GM21723 (cell line): ENCODE results near the gene DOCK8.

Experiments
- ATAC-seq: cut with Tn5 transposase; IDR thresholded peaks from one replicate; pipeline ENCODE4 v1.9.1; 2021; ENCODE audit warnings: mild to moderate bottlenecking, moderate library complexity; ENCODE audit not compliant: unreplicated experiment

Gene DOCK8

DNA sequence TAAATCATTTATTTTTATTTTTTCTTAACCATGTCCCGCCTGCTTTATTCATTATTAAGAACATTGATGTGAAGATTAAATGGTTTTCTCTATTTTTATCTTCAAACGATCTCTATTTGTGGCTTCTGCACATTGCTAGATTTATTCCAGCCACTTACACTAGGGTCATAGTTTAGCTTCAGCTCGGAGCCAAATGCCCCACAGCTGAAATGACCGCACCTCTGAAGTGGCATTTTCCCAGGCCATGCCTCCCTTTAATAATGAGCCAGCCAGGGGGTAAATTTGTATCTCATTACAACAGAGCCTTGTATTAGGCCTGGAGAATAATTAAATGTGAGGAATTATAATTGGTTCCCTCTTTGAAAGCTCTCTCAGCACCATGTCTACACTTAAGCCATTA is 89.4 kb downstream of the DOCK8 start:
- ATAC-seq, result no peak

DNA sequence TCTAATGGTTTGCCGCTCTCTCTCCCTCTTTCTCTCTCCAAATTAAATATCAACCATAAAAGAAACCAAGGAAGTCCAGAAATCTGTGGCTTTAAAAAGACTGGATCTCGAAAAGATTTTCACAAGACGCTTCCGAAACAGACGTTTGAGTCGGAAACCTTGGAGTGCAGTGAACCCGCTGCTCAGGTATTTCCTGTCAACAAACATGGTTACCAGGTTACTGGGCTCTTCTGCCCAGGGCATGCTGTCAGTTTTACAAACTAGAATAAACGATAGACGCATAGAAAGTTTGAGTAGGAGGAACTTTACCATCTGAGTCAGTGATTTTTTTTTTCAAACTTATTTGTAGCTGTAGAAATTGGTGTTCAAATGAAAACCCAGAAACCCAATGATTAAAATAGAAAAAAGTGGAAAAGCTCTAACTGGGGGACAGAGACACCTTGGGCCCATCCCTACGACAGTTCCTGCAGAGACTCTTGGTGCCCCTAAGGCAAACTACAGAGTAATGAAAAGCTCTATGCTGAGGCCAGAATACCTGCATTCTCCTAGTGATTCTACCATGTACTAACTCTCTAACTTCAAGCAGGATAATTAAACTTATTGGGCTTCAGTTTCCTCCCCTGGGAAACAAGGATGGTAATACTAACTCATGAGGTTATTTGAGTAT is 90.0 kb downstream of the DOCK8 start:
- no peak for ATAC-seq

DNA sequence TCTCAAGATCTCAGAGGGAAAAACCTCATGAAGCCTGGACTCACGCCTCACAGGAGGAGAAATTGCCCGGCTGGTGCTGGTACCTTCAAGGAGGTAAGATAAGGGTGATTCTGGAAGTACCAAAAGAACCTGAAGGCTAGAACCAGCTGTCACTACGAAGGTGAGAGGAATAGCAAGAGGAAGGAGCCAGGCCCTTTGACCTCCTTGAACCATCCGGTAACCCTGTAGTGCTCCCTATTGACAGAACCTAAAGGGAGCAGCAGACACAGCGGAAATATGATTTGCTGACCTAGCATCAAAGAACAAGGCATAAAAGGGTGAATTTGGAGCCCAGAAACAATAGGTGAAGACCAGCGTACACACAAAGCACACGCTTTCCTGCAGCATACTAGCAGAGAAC is 92.2 kb downstream of the DOCK8 start:
- ATAC-seq, result no peak

DNA sequence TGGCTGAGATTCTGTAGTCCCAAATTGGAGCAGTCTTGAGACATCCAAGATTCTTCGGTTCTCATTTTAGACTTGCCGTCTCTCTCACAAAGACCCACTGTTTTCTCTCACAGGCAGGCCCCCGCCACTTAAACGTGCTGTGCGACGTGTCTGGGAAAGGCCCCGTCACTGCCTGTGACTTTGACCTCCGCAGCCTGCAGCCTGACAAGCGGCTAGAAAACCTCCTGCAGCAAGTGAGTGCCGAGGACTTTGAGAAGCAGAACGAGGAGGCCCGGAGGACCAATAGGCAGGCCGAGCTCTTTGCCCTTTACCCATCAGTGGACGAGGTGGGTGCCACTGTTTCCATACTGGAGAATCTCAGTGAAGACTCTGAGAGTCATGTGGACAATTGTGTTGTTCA is 97.2 kb downstream of the DOCK8 start:
- ATAC-seq, result no peak

DNA sequence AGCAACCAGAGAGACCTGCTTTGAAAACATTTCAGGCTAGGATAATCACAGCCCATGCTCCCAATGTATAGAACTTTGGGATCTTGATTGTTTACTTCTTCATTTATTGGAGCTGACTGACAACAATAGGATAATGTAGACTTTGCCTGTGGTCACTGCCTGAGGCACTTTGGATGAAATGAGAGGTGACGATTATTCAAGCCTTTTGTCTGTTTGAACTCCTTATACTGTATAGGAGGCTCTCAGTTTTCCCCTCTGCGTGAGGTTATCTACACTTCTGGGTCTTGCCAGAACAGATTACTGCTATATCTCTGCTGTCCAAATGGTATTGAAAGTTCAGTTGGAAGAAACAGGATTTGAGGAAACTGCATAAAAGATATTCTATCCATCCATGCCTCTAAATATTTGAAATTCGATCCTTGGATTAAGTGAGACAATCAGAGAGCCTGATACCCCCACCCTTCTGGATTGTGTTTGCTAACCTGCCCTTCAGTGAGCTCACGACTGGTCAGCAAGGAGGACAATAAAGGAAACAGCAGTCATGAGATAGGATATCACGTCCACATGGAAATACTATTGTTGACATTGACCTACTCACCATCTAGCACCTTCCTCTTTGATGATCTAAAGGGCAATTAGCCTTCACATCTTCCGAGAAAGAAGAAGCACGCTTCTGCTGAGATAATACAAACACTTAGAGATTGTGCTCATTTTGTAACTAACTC is 98.1 kb downstream of the DOCK8 start:
- ATAC-seq, result no peak

DNA sequence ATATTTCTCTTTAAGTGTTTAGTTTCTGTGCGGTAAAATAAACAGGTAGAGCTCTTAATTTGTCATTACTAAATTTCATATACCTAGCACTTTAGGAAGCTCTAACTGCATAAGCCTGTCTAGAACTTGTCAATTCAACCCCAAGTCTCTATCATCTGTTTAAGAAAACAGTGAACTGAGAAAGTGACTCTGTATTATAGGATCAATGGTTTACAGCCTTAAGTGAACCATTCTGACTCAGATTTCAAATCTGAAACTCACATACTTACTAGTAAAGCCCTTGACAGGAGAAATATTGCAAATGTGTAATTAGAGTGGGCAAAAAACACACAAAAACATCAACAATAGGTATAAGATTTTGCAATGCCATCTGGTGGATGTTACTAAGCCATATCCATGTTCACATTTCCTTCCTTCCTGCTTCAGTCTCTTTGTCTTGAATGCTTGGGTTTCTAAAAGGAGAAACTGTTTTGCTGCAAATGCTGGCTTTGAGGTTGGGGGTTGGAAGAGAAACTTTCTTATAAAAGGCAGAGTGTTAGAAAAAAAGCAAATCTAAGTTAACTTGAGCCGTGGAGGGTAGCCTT is 101.8 kb downstream of the DOCK8 start:
- ATAC-seq, result no peak

DNA sequence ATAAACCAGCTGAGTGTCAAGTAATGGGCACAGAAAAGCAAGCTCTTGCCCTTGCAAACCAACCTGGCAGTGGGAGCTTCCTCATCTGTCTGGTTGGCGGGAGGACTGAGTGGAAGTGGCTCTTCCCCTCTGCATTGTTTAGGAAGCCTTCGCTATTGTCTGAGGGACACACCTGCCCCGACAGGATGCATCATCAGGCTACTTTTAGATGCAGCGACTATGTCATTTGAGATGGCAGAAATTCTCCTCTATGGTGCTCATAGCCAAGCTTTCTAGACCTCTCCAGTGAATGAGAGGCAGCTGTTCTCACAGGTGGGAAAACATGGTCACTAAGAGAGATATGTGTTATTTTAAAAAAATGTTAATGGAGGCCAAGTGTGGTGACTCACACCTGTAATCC is 104.0 kb downstream of the DOCK8 start:
- no peak for ATAC-seq

DNA sequence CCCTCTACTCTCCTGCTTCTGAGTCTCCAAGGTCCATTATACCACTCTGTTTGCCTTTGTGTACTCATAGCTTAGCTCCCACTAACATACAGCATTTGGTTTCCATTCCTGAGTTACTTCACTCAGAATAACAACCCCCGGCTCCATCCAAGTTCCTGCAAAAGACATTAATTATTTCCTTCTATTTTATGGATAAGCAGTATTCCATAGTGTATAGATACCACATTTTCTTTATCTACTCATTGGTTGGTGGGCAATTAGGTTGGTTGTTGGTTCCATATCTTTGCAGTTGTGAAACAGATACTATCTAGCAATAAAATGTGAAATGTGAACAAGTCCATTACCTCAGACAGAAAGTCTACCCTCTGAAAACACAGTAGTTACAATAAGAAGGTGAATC is 110.3 kb downstream of the DOCK8 start:
- ATAC-seq, result no peak

DNA sequence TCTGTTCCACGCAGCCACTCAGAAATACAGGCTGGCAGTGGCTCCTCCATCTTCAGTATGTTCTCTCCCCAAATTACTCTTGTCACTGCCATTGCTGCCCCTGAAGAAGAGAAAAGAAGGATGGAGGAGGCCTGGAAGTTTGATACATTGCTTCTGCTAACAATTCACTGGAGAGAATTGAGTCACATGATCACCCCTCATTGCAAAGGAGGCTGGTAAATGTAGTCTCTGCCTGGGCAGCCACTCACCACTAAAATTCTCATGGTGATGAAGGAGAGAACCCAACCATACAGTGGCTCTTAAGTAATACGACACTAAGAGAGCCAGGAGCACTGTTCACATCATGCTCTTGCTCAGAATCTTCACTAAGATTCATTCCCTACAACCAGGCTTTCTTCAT is 112.0 kb downstream of the DOCK8 start:
- ATAC-seq, result no peak

DNA sequence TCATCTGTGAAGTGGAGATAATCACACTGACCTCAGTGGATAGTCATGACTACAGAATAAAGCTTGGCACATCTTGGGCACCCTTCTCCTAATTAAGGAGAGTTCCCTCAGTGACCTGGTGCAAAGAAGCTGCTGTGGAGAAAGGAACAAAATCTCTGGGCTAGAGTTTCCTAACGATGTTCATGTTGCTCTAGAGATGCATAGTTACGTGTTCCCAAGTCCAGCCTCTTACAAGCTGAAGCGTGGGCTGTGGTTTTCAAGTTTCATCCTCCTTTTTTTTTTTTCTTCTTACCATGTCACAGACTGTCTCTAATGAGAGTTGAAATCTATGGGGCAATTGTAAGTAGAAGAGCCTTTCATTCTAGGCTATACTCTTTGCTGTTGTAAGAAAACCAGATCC is 113.8 kb downstream of the DOCK8 start:
- no peak for ATAC-seq

DNA sequence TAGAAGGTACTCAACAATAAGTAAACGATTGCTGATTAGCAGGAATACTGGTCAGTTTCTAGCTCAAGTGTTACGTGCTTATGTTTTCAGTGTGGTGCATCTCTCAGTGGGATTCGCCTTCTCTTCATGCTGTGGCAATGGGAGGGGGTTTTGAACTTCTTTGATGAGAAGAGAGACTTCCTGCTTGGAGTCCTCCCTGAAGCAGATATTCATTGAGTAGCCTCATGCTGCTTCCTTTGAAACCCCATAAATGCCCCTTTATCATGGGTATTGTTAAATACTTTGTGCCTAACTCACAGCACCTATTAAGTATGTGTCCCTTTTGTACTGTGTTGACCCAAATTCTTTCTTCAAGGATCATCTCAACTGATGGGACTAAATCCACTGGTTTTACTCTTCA is 116.5 kb downstream of the DOCK8 start:
- ATAC-seq, result no peak

DNA sequence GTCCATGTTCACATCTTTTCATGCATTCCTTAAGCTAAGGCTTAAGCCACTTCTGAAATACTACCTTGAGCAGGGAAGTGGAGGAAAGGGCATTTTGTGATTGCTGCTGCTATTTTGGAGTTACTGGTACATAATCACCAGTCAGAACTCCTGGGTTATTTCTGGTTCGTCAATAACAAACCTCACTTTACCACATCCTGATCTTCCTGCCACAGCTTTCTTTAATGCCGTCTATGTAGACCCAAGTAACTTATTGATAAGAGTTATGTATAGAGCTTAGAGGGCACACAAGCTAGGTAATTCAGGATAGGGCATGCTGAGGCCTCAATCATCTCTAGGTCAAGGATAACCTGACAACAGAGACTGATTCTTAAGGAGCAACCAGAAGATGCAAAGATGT is 120.7 kb downstream of the DOCK8 start:
- no peak for ATAC-seq

DNA sequence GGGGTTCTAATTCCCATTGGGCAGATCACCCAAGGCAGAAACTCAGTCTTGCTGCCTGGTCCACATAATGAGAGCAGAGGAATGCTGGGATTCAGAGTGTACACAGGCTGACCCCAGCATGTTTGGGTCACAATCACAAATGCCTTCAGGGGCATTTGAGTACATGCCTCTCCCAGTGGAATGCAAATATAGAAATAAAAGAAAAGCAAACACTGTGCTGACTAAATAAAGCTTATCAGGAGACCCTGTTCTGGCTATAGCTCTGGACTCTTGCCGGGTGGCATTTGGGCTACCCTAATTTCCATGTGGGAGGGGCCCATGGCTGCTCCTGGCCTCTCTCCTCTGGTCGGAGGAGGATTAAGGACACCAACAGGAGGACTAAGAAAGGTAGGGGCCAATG is 121.4 kb downstream of the DOCK8 start:
- no peak for ATAC-seq

DNA sequence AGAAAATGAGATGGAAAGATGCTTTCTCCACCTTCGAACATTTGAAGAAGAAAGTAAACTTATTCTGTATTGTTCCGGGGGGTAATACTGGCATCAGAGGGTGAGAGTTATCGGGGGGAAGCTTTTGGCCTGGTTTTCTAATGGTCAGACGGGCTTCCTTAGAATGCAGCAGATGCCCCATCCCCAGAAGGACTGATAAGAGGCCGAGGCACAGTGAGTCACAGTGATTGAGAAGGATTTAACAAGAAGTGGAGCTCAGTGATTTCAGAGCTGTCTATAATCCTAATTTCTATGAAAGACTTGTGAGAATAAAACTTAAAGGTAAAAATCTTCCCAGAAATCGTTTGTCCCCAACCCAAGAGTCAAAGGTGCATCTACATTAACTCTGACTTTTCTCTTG is 123.9 kb downstream of the DOCK8 start:
- no peak for ATAC-seq

DNA sequence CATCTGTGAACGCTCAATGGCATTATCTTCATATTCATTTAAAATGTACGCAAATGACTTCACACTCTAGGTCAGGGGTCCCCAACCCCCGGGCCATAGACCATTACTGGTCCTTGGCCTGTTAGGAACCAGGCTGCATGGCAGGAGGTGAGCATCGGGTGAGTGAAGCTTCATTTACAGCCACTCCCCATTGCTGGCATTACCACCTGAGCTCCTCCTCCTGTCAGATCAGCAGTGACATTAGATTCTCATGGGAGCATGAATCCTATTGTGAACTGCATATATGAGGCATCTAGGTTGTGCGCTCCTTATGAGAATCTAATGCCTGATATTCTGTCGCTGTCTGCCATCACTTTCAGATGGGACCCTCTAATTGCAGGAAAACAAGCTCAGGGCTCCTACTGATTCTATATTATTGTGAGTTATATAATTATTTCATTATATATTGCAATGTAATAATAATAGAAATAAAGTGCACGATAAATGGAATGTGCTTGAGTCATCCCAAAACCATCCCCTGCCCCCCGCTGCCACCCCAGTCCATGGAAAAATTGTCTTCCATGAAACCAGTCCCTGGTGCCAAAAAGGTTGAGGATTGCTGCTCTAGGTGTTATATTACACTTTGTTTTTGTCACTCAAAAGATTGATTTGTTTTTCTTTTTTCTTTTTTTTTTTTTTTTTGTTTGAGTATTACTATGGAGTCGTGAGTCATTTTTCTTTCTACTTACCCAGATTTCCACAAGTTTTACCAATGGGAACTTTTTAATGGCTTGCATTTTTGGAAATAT is 127.2 kb downstream of the DOCK8 start:
- no peak for ATAC-seq

DNA sequence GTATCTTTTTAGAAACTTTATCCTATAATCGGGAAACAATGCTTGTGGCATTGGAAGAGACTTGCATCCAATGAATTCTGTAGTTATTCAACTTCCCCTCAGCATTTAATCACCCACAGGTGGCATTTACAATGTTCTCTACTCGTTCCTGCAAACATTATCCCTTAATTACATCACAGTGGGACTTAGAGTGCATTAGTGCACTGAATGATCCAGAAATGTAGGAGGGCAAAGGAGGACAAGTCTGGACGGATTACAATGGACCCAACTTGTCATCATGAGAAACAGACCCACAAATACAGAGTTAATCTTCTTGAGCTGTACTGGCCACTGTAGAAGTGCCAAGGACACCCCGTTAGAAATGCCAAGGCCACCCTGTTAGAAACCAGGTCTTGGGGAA is 129.1 kb downstream of the DOCK8 start:
- no peak for ATAC-seq

DNA sequence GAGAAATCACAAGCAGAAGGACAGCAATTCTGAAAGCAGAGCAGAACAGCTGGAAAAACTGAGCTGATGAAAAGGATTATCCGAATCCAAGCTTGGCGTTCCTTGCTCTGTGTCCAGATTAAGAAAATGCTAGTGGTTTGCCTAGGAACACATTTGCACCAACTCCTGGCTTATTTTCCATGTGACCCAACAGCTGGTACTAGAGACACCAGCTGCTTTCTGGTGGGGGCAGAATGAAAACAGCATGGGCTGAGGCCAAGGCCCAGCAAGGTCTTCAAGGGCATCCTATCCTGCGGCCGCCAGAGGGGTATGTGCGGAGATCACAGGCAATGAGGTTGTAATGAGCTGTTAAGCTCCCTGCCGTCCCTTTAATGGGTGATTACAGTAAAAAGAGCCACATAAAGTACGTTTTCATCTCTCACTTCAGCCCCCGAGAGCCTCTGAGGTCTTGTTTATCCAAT is 131.5 kb downstream of the DOCK8 start:
- ATAC-seq, result no peak

DNA sequence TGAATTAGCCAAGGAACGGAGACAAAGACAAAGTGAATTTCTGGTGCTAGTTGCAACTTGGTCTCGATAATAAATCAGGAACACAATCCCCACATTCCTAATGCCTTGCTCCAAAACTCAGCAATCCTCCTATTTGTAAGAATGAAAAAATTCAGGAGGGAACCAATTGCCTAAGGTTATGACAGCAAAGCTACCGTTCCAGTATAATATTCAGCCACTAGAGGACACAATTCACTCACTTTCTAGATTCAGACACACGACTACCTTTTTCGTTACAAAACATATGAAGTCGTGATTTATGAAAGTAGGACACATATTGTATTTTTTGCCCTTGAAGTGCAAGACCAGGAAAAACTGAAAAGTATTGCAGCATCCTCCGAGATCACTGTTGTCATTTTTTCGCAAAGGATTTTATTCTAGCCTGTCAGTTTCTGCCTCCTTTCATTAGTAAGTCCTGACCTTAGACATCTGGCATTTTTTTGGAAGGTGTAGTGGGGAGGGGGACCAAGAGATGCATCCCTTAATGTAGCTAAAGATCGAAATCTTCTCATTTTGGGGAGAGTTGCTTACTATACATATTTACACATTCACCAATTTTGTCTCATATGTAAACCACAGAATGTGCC is 133.1 kb downstream of the DOCK8 start:
- ATAC-seq, result no peak

DNA sequence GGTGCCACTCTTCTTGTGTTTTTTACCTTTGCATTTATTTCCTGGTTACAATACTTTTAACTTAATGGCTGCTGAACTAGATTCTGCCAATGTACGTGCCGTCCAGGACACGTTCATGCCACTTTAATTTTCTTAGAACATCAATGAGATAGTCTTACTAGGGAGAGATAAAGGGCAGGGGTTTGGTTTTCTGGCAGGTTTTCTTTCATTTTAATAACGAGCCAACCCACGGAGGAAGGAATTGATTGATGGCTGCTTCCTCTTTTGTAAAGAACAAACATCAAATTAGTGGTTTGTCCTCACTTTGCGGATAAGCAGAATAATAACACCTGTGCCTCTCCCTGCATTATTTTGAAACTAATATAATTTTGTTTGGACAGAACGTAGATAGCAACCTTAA is 135.7 kb downstream of the DOCK8 start:
- no peak for ATAC-seq

DNA sequence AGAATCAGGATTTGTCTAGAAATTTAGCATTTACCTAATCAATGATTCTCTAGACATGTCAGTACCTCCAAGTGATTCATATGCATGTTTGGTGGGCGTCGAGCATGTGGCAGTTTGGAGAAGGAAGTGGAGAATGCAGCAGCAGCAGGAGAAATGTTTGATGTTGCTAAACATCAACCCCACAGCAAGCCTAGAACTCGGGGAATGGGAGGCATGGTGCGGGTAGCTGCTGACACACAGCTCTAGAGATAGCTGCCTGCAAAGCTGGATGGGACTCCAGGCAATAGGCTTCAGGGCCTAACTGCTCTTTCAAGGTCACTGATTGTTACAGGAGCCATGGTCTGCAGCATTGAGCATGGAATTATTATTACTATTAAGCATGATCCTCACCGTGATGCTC is 137.3 kb downstream of the DOCK8 start:
- no peak for ATAC-seq

DNA sequence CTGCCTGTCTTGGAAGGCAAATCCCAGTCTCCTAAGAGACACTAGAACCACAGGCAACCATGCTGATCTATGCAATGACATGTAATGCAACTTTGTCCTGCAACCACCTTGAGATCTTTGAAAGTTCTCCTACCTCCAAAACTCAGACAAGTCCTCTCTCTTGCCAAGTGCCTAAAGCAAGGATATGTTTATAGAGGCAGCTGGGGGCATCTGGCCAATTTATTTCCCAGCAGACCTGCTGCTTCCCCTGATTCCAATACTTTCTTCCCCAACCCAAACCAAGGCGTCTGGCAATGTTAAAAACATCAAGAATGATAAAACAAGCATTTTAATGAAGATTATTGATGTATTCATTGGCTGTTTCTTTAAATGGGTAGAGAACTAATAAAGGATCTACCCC is 138.4 kb downstream of the DOCK8 start:
- ATAC-seq, result no peak
